Astrocyte (in vitro differentiated cells and primary cell): ENCODE results near the gene SH3RF1. TPM values are rescaled to one million over a fixed set of nuclear protein-coding genes. Genes with fewer than 3 reads are reported as not detected.

Experiments used
- DNase-seq: peaks from one replicate; pipeline ENCODE4 v3.0.0-alpha.2; 2010; ENCODE audit warnings: low read depth
- FAIRE-seq: peaks from 2 replicates; lab custom pipeline; 2011; peaks lifted over from hg19 to GRCh38; lab: Jason Lieb, UNC
- H2AFZ ChIP-seq: 2 replicates; pipeline ENCODE4 v1.6.0; 2012; ENCODE audit warnings: low read depth, low read length, inconsistent platforms
- H3K27ac ChIP-seq: 2 replicates; pipeline ENCODE4 v1.5.1; 2011; ENCODE audit warnings: low read depth, low read length, inconsistent platforms
- H3K27me3 ChIP-seq: 2 replicates; pipeline ENCODE4 v1.6.0; 2011; ENCODE audit warnings: low read length, inconsistent platforms; ENCODE audit not compliant: insufficient read depth
- H3K36me3 ChIP-seq: 2 replicates; pipeline ENCODE4 v1.5.1; 2011; ENCODE audit warnings: low read length, inconsistent platforms; ENCODE audit not compliant: insufficient read depth
- H3K4me1 ChIP-seq: 2 replicates; pipeline ENCODE4 v1.5.1; 2011; ENCODE audit warnings: low read length, inconsistent platforms; ENCODE audit not compliant: insufficient read depth
- H3K4me2 ChIP-seq: 2 replicates; pipeline ENCODE4 v1.6.0; 2012; ENCODE audit warnings: low read length, inconsistent platforms
- H3K4me3 ChIP-seq: 2 replicates; pipeline ENCODE4 v1.5.1; 2011; ENCODE audit warnings: low read depth, mild to moderate bottlenecking, low read length, inconsistent platforms; ENCODE audit not compliant: insufficient read depth
- H3K79me2 ChIP-seq: 2 replicates; pipeline ENCODE4 v1.6.0; 2012; ENCODE audit warnings: mild to moderate bottlenecking, low read length, inconsistent platforms; ENCODE audit not compliant: insufficient read depth
- H3K9ac ChIP-seq: 2 replicates; pipeline ENCODE4 v1.6.0; 2012; ENCODE audit warnings: mild to moderate bottlenecking, low read length, inconsistent platforms
- H3K9me3 ChIP-seq: 2 replicates; pipeline ENCODE4 v1.5.1; 2012; ENCODE audit warnings: low read depth, mild to moderate bottlenecking, low read length, inconsistent platforms; ENCODE audit not compliant: insufficient read depth
- H4K20me1 ChIP-seq: 2 replicates; pipeline ENCODE4 v1.6.0; 2012; ENCODE audit warnings: low read length, inconsistent platforms; ENCODE audit not compliant: insufficient read depth
- H3K27ac Mint-ChIP-seq: one replicate; pipeline ENCODE4 v1.8.0; 2021; ENCODE audit warnings: mild to moderate bottlenecking, mixed read lengths; ENCODE audit not compliant: unreplicated experiment
- H3K27me3 Mint-ChIP-seq: one replicate; pipeline ENCODE4 v1.8.0; 2021; ENCODE audit warnings: low read depth, mixed read lengths; ENCODE audit not compliant: unreplicated experiment
- H3K36me3 Mint-ChIP-seq: one replicate; pipeline ENCODE4 v1.8.0; 2021; ENCODE audit warnings: low read depth, mixed read lengths; ENCODE audit not compliant: unreplicated experiment
- H3K4me1 Mint-ChIP-seq: one replicate; pipeline ENCODE4 v1.8.0; 2021; ENCODE audit warnings: low read depth, mixed read lengths; ENCODE audit not compliant: unreplicated experiment
- H3K4me3 Mint-ChIP-seq: one replicate; pipeline ENCODE4 v1.8.0; 2021; ENCODE audit warnings: mild to moderate bottlenecking, moderate library complexity, mixed read lengths; ENCODE audit not compliant: unreplicated experiment
- H3K9me3 Mint-ChIP-seq: one replicate; pipeline ENCODE4 v1.8.0; 2021; ENCODE audit warnings: mild to moderate bottlenecking, mixed read lengths; ENCODE audit not compliant: unreplicated experiment
- CTCF ChIP-seq: IDR thresholded peaks from 2 replicates; pipeline ENCODE4 v1.5.1; 2011; ENCODE audit warnings: low read depth, mild to moderate bottlenecking, inconsistent platforms, low read length, moderate library complexity; ENCODE audit not compliant: insufficient read depth
- EZH2 ChIP-seq: IDR thresholded peaks from 2 replicates; pipeline ENCODE4 v1.6.1; 2012; ENCODE audit warnings: mild to moderate bottlenecking, low read length, inconsistent platforms; ENCODE audit not compliant: insufficient read depth
- total RNA-seq: library from RNA; stranded (reverse); gene quantifications from 2 replicates; pipeline ENCODE4 v1.2.1, GENCODE V29; 2021

The SH3RF1 gene
- total RNA-seq, 1 donor from 2014 or later, result 25.9 TPM

- DNase-seq, result no peak
- H3K4me1 Mint-ChIP-seq, result no peaks in the 10 kb centered on the region
- peaks cover 12% of the 10 kb centered on the region for H3K4me1 ChIP-seq
- FAIRE-seq, result no peak
- no peaks in the 10 kb centered on the region for H3K9me3 Mint-ChIP-seq
- no peak overlapping the region for H3K27ac ChIP-seq
- H3K79me2 ChIP-seq, result no peaks in the 10 kb centered on the region
- no peak overlapping the region for H3K4me3 Mint-ChIP-seq
- H3K4me2 ChIP-seq, result no peak overlapping the region
- TF ChIP-seq EZH2, result no peak
- TF ChIP-seq CTCF, result no peak
- H3K4me3 ChIP-seq, result no peak overlapping the region
- no peaks in the 10 kb centered on the region for H3K36me3 Mint-ChIP-seq
- H2AFZ ChIP-seq, result no peak overlapping the region
- H3K27me3 Mint-ChIP-seq, result peaks cover 4% of the 10 kb centered on the region
- no peaks in the 10 kb centered on the region for H3K27me3 ChIP-seq
- H3K9ac ChIP-seq, result no peak overlapping the region
- H4K20me1 ChIP-seq, result no peaks in the 10 kb centered on the region
- H3K36me3 ChIP-seq, result no peaks in the 10 kb centered on the region
- H3K9me3 ChIP-seq, result no peaks in the 10 kb centered on the region
- no peak overlapping the region for H3K27ac Mint-ChIP-seq
These were observed 206.5 kb downstream of the SH3RF1 start for GRCh38 chr4:169064296-169064695.

GRCh38 chr4:169063441-169063840, 207.3 kb downstream of the SH3RF1 start:
- FAIRE-seq (no peak), DNase-seq (no peak)
- Histone ChIP-seq H3K4me2 (no peak overlapping the region), H3K27me3 (no peaks in the 10 kb centered on the region), H3K9me3 (no peaks in the 10 kb centered on the region), H2AFZ (no peak overlapping the region), H3K79me2 (no peaks in the 10 kb centered on the region), H3K27ac (no peak overlapping the region), H3K9ac (no peak overlapping the region), H3K4me3 (no peak overlapping the region), H3K36me3 (no peaks in the 10 kb centered on the region), H4K20me1 (no peaks in the 10 kb centered on the region), H3K4me1 (peaks cover 10% of the 10 kb centered on the region)
- no peaks in the 10 kb centered on the region for H3K9me3 Mint-ChIP-seq
- H3K4me3 Mint-ChIP-seq, result no peak overlapping the region
- H3K27me3 Mint-ChIP-seq, result peaks cover 4% of the 10 kb centered on the region
- no peaks in the 10 kb centered on the region for H3K36me3 Mint-ChIP-seq
- no peak overlapping the region for H3K27ac Mint-ChIP-seq
- H3K4me1 Mint-ChIP-seq, result no peaks in the 10 kb centered on the region
- TF ChIP-seq EZH2 (no peak), CTCF (no peak)

- no peaks in the 10 kb centered on the region for H3K9me3 Mint-ChIP-seq
- DNase-seq, result no peak
- Histone ChIP-seq H3K79me2 (no peaks in the 10 kb centered on the region), H3K4me3 (no peak overlapping the region), H3K27me3 (no peaks in the 10 kb centered on the region), H3K9ac (no peak overlapping the region), H3K9me3 (no peaks in the 10 kb centered on the region), H3K4me2 (no peak overlapping the region), H3K27ac (no peak overlapping the region), H4K20me1 (no peaks in the 10 kb centered on the region), H2AFZ (no peak overlapping the region), H3K36me3 (no peaks in the 10 kb centered on the region), H3K4me1 (peaks cover 10% of the 10 kb centered on the region)
- no peak for FAIRE-seq
- peaks cover 4% of the 10 kb centered on the region for H3K27me3 Mint-ChIP-seq
- TF ChIP-seq EZH2 (no peak), CTCF (no peak)
- H3K4me1 Mint-ChIP-seq, result no peaks in the 10 kb centered on the region
- H3K27ac Mint-ChIP-seq, result no peak overlapping the region
- no peaks in the 10 kb centered on the region for H3K36me3 Mint-ChIP-seq
- no peak overlapping the region for H3K4me3 Mint-ChIP-seq
These were observed 207.9 kb downstream of the SH3RF1 start for GRCh38 chr4:169062897-169063244.
